Gastrocnemius medialis (tissue), 4 donors: Measurements from ENCODE around the gene LENEP.

ENCODE experiments used
- CTCF ChIP-seq, 5 experiments: fragments of 450-650 bp in 3 of 5; fragments of 200-600 bp in 2 of 5; sonication (generic) in 2 of 5; IDR thresholded peaks in 4 of 5; conservative IDR thresholded peaks in 1 of 5; 1 replicate in 4 of 5; 2 replicates in 1 of 5; pipeline ENCODE4 v1.5.1; 2016 to 2019; ENCODE audit warnings: antibody characterized with exemption in 5 of 5, mild to moderate bottlenecking in 3 of 5, moderate library complexity in 3 of 5
- POLR2A ChIP-seq, 2 donors: fragments of 450-650 bp; IDR thresholded peaks; one replicate each; pipeline ENCODE4 v1.6.1; 2017; ENCODE audit warnings: antibody characterized with exemption in 2 of 2, mild to moderate bottlenecking in 2 of 2, moderate library complexity in 2 of 2

DNA sequence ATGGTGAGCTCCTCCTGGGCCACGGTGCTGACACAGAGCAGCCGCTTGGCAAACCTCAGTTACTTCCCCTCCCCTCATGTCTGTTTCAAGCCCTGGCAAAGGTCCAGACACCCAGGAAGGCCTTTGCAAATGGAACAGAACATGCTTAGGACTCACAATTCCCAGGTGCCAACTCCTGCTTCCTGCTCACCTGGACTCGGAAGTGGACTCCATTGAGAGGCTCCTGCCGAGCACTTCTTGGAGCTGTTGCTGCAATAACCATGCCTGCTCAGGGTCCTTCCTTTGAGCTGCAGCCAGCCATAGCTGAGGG is 29.5 kb downstream of the LENEP start:
- no peak for TF ChIP-seq POLR2A (IDR thresholded peaks at IDR 0.05)
- no peak for TF ChIP-seq CTCF (IDR thresholded peaks at IDR 0.05 in 4 of 5, conservative IDR thresholded peaks at IDR 0.05 in 1 of 5)
